ENCODE data around the gene TMEM45B. TPM values are rescaled to one million over a fixed set of nuclear protein-coding genes. Genes with fewer than 3 reads are reported as not detected.
"Not testable (repeated sequence)": the region's sequence is repeated elsewhere in the genome, so short reads cannot be mapped to it uniquely, and the experiment has no call there.

The TMEM45B gene
- total RNA-seq: 1 to 10 TPM; 4.9 to 5.8 TPM

DNA sequence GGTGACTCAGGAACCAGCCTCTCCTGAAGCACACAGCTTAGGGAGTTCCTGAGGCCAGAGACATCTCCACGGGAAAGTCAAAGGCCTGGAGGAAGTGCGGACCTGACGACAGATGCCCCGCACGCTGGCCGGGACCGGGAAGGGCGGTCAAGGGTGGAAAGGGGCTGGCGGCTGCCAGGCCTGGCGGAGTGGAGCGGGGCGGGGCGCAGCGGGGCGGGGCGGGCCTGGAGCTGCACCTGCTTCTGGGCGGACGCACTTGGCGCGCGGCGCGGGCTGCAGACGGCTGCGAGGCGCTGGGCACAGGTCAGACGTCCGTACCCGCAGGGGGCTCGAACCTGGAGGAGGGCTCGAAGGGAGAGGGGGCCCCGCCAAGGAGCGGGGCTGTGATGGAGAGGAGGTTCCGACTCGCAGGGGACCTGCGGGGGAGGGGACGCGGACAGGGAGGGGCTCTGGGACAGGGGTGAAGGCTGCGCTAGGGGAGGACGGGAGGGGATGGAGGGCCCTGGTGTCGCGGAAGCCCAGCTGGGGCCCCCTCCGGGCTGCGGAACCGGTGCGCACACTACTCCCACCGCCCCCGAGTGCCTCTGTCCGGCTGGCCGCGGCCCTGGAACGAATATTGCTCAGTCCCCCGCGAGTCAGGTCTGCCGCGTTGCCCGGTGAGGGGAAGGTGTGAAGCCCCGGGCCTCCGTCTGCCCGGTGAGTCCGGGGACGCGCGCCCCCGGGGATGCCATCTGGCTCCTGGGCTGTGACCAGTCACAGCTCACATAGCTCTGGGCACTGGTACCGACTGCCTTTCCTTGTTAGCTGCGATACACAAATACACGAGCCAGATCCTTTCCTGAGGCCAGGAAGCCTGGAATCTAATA is at the start of gene TMEM45B:
TSS of gene TMEM45B (plus strand) at position 253 of the 866 bp plus-strand sequence. CDS start 36,635 bp downstream, outside the sequence.
- Mint-ChIP-seq H3K4me1 (ENCODE audit: low read depth) (peaks cover 54% of the 10 kb centered on the region), H3K9me3 (peaks cover 15% of the 10 kb centered on the region), H3K27ac (peak within 1 kb of the TSS; percentile 78), H3K4me3 (peak within 1 kb of the TSS; percentile 87), H3K27me3 (peaks cover 2% of the 10 kb centered on the region), H3K36me3 (peaks cover 6% of the 10 kb centered on the region)
- peak; percentile 62 for DNase-seq
- CTCF ChIA-PET: no interaction called here
- intact Hi-C loops (cut with micrococcal nuclease): loop anchor here (2.0 to 10.0 kb wide), 4 partner anchors 31 to 499 kb away; partner anchors contain the start of genes APLP2, PRDM10 and ZBTB44
- POLR2A ChIA-PET: no interaction called here

GRCh38 chr11:129766898-129767604 is 48.6 kb upstream of the TMEM45B start:
- ChIA-PET POLR2A (no interaction called here), CTCF (interaction anchor here (1.5 kb wide), 1 partner anchor 13 kb away, joined by 4 read pairs; no protein-coding TSS in a partner anchor)
- Mint-ChIP-seq H3K4me1 (ENCODE audit: low read depth) (peaks cover 6% of the 10 kb centered on the region), H3K27ac (no peak overlapping the region), H3K4me3 (no peak overlapping the region), H3K9me3 (peaks cover 9% of the 10 kb centered on the region), H3K36me3 (peaks cover 6% of the 10 kb centered on the region), H3K27me3 (peaks cover 3% of the 10 kb centered on the region)
- intact Hi-C loops (cut with micrococcal nuclease): loop anchor here (5.0 kb wide), 1 partner anchor 365 kb away; no protein-coding TSS in a partner anchor
- DNase-seq: peak; percentile 41

GRCh38 chr11:129767827-129768226 is 47.8 kb upstream of the TMEM45B start:
- Mint-ChIP-seq H3K36me3 (peaks cover 8% of the 10 kb centered on the region), H3K4me1 (ENCODE audit: low read depth) (peaks cover 6% of the 10 kb centered on the region), H3K4me3 (no peak overlapping the region), H3K27ac (no peak overlapping the region), H3K27me3 (peaks cover 3% of the 10 kb centered on the region), H3K9me3 (peaks cover 9% of the 10 kb centered on the region)
- intact Hi-C loops (cut with micrococcal nuclease): loop anchor here (5.0 kb wide), 1 partner anchor 364 kb away; no protein-coding TSS in a partner anchor
- ChIA-PET CTCF (interaction anchor here (1.5 kb wide), 1 partner anchor 12 kb away, joined by 4 read pairs; no protein-coding TSS in a partner anchor), POLR2A (no interaction called here)
- no peak for DNase-seq

DNA sequence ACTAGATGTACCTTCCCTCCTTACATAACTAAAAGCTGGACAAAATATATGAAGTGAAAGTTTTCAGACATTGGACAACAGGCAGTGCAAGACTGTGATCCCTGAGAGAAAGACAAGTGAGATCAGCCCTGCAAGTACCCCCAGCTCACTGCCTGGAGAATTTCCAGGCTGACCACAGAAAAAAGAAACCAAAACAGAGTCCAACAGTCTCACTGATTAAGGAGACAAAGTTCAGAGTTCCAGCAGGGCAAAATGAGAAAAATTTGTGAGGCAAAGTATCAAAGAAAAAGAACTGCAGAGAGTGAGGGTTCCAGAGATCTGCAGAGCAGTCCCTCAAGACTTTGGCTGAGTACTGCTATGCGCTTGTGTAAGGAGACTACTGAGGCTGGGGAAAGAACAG is 47.3 kb upstream of the TMEM45B start:
- no peak for DNase-seq
- POLR2A ChIA-PET: no interaction called here
- Mint-ChIP-seq H3K4me1 (ENCODE audit: low read depth) (peaks cover 6% of the 10 kb centered on the region), H3K9me3 (peaks cover 9% of the 10 kb centered on the region), H3K27me3 (peaks cover 3% of the 10 kb centered on the region), H3K36me3 (peaks cover 4% of the 10 kb centered on the region), H3K4me3 (no peak overlapping the region), H3K27ac (no peak overlapping the region)
- intact Hi-C loops (cut with micrococcal nuclease): loop anchor here (5.0 kb wide), 1 partner anchor 364 kb away; no protein-coding TSS in a partner anchor
- CTCF ChIA-PET: interaction anchor here (1.5 kb wide), 1 partner anchor 12 kb away, joined by 4 read pairs; no protein-coding TSS in a partner anchor

DNA sequence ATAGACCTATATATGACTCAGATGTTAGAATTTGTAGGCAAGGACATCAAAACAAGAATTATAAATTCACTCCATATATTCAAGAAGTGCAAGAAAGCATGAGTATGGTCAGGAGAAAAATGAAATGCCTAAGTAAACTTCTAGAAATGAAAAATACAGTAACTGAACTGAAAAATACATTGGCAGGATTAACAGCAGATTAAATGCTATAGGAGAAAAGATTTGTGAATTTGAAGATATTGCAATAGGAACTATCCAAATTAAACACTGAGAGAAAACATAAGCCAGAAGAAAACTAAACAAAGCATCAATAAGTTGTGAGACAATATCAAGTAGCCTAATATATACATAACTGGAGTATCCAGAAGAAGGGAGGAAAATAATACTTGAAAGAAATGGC is 46.6 kb upstream of the TMEM45B start:
- Mint-ChIP-seq H3K27ac (no peak overlapping the region), H3K27me3 (peaks cover 3% of the 10 kb centered on the region), H3K9me3 (peaks cover 9% of the 10 kb centered on the region), H3K4me3 (no peak overlapping the region), H3K36me3 (peaks cover 4% of the 10 kb centered on the region), H3K4me1 (ENCODE audit: low read depth) (peaks cover 6% of the 10 kb centered on the region)
- intact Hi-C loops (cut with micrococcal nuclease): loop anchor here (5.0 kb wide), 1 partner anchor 363 kb away; no protein-coding TSS in a partner anchor
- ChIA-PET CTCF (no interaction called here), POLR2A (no interaction called here)
- no peak for DNase-seq

GRCh38 chr11:129770993-129771392 is 44.7 kb upstream of the TMEM45B start:
- intact Hi-C loops (cut with micrococcal nuclease): no loop called here
- H3K9me3 Mint-ChIP-seq: peaks cover 9% of the 10 kb centered on the region
- H3K4me3 Mint-ChIP-seq: no peak overlapping the region
- peaks cover 6% of the 10 kb centered on the region for H3K4me1 Mint-ChIP-seq (ENCODE audit: low read depth)
- CTCF ChIA-PET: no interaction called here
- no peak overlapping the region for H3K27ac Mint-ChIP-seq
- H3K36me3 Mint-ChIP-seq: peaks cover 4% of the 10 kb centered on the region
- POLR2A ChIA-PET: no interaction called here
- no peaks in the 10 kb centered on the region for H3K27me3 Mint-ChIP-seq
- DNase-seq: no peak

DNA sequence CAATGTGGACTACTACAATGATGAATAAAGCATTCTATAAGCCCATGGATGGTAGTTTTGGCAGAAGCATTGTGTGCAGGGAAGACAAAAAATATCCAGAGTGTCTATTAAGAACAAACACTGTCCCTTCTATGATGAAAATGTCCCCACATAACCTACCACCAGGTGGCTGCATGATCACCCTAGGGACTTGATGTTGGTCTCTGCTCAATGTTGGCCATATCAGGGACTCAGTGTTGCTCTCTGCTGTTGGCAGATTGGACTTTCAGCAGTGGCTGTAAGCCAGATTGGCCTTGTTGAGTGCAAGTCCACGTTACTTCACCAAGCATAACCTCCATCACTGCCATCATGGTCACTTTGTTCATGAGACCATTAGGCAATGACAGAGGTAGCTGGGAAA is 44.2 kb upstream of the TMEM45B start:
- H3K36me3 Mint-ChIP-seq; POLR2A ChIA-PET; H3K4me1 Mint-ChIP-seq (ENCODE audit: low read depth); H3K27ac Mint-ChIP-seq; H3K4me3 Mint-ChIP-seq; intact Hi-C loops (cut with micrococcal nuclease); H3K9me3 Mint-ChIP-seq; CTCF ChIA-PET; H3K27me3 Mint-ChIP-seq; DNase-seq: not testable (repeated sequence)

DNA sequence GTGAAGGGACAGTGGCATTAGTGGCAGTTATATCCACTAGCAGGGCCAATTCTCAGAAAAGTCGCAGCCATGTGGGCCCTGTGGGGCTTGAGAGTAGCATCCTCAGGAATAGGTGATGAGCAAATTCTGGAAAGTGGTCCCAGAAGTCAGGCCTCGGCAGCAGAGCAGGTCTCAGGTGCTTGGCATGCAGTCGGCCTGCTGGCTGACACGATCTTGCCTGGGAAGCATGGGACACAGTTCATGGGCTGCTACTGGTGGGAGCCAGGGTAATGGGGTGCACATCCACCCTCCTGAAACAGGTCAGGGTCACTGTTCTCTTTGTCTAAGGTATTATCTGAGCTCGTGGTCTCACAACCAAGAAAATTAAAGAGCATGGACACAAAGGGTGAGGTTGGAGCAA is 36.8 kb upstream of the TMEM45B start:
- intact Hi-C loops (cut with micrococcal nuclease): no loop called here
- ChIA-PET CTCF (interaction anchor here (0.6 kb wide), 1 partner anchor 446 kb away, joined by 3 read pairs; no protein-coding TSS in a partner anchor), POLR2A (no interaction called here)
- Mint-ChIP-seq H3K4me3 (no peak overlapping the region), H3K27ac (no peak overlapping the region), H3K36me3 (no peaks in the 10 kb centered on the region), H3K9me3 (peaks cover 7% of the 10 kb centered on the region), H3K4me1 (ENCODE audit: low read depth) (no peaks in the 10 kb centered on the region), H3K27me3 (no peaks in the 10 kb centered on the region)
- no peak for DNase-seq

DNA sequence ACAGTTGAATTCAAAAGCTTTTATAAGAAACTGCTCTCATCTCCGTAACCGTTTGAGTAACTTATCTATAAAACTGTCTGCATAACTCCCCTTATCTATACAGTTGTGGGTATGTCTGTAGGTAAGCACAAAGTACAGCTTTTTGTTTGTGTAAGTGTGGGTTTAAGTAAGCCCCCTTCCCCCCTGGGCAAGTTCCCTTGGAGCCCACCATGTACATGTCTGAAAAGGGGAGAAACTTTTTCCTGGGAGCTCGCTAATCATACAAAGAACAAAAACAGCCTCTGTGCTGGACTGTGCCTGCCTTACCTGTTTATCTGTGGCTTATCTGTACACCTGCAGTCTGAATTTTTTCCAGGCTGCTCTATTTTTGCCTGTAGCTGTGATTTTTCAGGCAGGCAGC is 36.3 kb upstream of the TMEM45B start:
- Mint-ChIP-seq H3K4me1 (ENCODE audit: low read depth) (no peaks in the 10 kb centered on the region), H3K4me3 (no peak overlapping the region), H3K9me3 (peaks cover 7% of the 10 kb centered on the region), H3K27me3 (no peaks in the 10 kb centered on the region), H3K27ac (no peak overlapping the region), H3K36me3 (no peaks in the 10 kb centered on the region)
- ChIA-PET POLR2A (no interaction called here), CTCF (interaction anchor here (0.5 to 1.4 kb wide), 3 partner anchors 12 to 447 kb away, joined by 3 to 4 read pairs (median 3); no protein-coding TSS in a partner anchor)
- no peak for DNase-seq
- intact Hi-C loops (cut with micrococcal nuclease): no loop called here

GRCh38 chr11:129785383-129786111 is 30.1 kb upstream of the TMEM45B start:
- ChIA-PET POLR2A (no interaction called here), CTCF (interaction anchor here (1.1 to 1.4 kb wide), 4 partner anchors 14 to 347 kb away, joined by 3 to 6 read pairs (median 4); partner anchors contain the start of gene NFRKB)
- no peaks in the 10 kb centered on the region for H3K36me3 Mint-ChIP-seq
- H3K4me3 Mint-ChIP-seq: no peak overlapping the region
- no peaks in the 10 kb centered on the region for H3K27me3 Mint-ChIP-seq
- no peak overlapping the region for H3K27ac Mint-ChIP-seq
- peaks cover 14% of the 10 kb centered on the region for H3K4me1 Mint-ChIP-seq (ENCODE audit: low read depth)
- peaks cover 7% of the 10 kb centered on the region for H3K9me3 Mint-ChIP-seq
- intact Hi-C loops (cut with micrococcal nuclease): loop anchor here (5.0 kb wide), 1 partner anchor 72 kb away; no protein-coding TSS in a partner anchor
- DNase-seq: no peak

DNA sequence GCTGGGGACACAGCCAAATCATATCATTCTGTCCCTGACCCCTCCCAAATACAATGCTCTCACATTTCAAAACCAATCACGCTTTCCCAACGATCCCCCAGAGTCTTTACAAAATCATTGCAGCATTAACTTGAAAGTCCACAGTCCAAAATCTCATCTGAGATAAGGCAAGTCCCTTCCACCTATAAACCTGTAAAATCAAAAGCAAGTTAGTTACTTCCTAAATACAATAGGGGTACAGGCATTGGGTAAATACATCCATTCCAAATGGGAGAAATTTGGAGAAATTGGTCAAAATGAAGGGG is 29.6 kb upstream of the TMEM45B start:
- H3K4me3 Mint-ChIP-seq, H3K36me3 Mint-ChIP-seq, H3K27ac Mint-ChIP-seq, DNase-seq, POLR2A ChIA-PET, H3K27me3 Mint-ChIP-seq, H3K9me3 Mint-ChIP-seq: not testable (repeated sequence)
- H3K4me1 Mint-ChIP-seq (ENCODE audit: low read depth): peaks cover 18% of the 10 kb centered on the region
- CTCF ChIA-PET: interaction anchor here (1.1 to 1.4 kb wide), 5 partner anchors 14 to 346 kb away, joined by 3 to 6 read pairs (median 4); partner anchors contain the start of gene NFRKB
- intact Hi-C loops (cut with micrococcal nuclease): loop anchor here (5.0 kb wide), 1 partner anchor 71 kb away; no protein-coding TSS in a partner anchor
